Activated CD8-positive, alpha-beta memory T cell treated with anti-CD3 and anti-CD28 coated beads, Interleukin-2, amount 50 U/mL, for 1 hour (primary cell): ENCODE data around the gene MIR17HG.
"Not testable (repeated sequence)": the region's sequence is repeated elsewhere in the genome, so short reads cannot be mapped to it uniquely, and the experiment has no call there.

Experiments
- DNase-seq: peaks from one replicate; pipeline ENCODE4 v3.0.0-alpha.2; 2020; ENCODE audit errors: extremely low read depth

The MIR17HG gene

GRCh38 chr13:91347996-91348905 is 764 bp downstream of the MIR17HG start:
- peak; percentile 33 for DNase-seq

- DNase-seq: peak; percentile 49
These were observed 1.5 kb downstream of the MIR17HG start for GRCh38 chr13:91348906-91349435.

GRCh38 chr13:91349992-91350911 is 2.8 kb downstream of the MIR17HG start:
- DNase-seq: no peak

GRCh38 chr13:91351123-91351522 is 3.6 kb downstream of the MIR17HG start:
- DNase-seq: no peak

DNA sequence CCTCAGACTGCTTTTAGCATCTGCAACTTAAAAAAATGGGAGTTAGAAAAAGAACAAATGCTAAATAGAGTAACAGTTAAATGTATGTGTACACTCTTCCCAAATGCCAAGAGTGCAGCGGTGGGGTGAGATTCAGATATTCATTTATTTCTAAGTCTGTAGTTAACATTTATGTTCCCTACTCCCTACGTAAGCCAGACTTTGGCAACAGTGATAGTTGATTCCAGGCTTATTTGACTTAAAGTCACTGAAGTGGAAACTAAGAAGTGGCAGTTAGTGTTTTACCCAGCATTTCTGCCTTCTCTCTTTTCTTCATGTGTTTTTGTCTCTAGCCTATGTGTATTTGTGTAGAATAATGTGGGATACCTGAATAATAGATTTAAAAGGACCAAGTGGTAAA is 4.5 kb downstream of the MIR17HG start:
- DNase-seq: no peak

DNA sequence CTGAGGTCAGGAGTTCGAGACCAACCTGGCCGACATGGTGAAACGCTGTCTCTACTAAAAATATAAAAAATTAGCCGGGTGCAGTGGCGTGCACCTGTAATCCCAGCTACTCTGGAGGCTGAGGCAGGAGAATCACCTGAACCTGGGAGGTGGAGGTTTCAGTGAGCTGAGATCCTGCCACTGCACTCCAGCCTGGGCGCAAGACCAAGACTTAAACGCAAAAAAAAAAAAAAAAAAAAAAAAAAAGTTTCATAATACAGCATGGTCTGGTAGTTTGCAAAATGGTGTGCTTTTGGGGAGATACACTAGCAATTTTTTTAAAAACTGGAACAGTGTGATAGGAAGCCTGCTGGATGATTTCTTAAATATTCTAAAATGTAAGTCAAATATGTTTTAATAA is 5.4 kb downstream of the MIR17HG start:
- not testable (repeated sequence) for DNase-seq

- no peak for DNase-seq
These were observed 6.0 kb downstream of the MIR17HG start for GRCh38 chr13:91353494-91353893.

GRCh38 chr13:91355099-91355825 is 7.8 kb downstream of the MIR17HG start:
- no peak for DNase-seq

GRCh38 chr13:91355826-91356710 is 8.6 kb downstream of the MIR17HG start:
- DNase-seq: no peak

GRCh38 chr13:91356919-91357612 is 9.6 kb downstream of the MIR17HG start:
- no peak for DNase-seq

DNA sequence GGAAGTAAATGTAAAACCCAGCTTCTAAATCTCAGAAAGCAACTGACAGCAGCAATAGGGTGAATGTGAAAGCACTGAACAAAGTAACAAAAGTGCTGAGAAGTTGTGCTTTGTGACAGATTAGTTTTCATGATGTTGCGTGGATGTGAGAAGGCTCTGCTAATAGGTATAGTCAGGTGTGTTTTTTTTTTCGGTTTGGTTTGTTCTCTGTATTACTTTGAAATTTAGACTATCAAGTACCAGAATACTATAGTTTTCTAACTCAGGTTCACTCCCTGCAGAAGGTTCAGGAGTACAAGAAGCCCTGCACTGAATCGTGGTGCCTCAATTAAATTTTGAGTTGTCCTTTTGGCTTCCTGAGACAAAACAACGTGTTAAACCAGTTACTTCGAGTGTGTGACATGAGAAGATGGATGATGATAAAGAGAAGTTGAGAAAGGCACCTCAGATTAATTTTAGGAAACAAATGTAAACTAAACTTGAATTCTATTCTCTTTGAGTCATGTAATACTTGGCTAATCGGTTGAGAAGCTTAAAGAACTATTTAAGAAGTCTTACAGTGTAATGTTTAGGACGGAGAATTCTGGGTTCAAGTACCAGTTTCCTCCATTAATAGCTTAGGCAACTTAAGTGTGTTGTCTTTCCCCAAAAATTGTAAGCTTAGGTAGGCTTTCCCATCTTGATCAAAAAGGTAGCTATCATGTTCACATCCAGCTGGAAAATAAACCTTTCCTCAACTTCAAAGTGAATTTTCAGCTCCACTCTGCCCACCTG is 10.3 kb downstream of the MIR17HG start:
- no peak for DNase-seq

- no peak for DNase-seq
These were observed 10.9 kb downstream of the MIR17HG start for GRCh38 chr13:91358387-91358782.

GRCh38 chr13:91359111-91359510 is 11.6 kb downstream of the MIR17HG start:
- no peak for DNase-seq

DNA sequence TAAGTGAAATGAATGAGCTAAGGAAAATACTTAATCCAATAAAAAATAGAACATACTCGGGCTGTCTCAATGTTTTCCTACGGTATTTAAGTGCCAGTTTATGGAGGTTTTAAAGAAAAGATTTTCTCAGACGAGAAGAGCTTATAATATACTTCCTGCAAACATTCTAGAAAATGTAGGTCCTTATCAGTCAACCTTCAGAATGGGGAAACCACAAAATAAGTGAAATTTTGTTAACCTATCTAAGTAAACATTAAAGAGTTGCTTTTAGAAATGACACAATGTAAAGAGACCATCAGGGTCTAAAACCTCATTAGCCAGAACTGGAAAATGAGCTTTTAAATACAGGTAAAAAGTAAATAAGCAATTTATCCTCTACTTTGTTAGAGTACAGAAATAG is 12.1 kb downstream of the MIR17HG start:
- DNase-seq: no peak

DNA sequence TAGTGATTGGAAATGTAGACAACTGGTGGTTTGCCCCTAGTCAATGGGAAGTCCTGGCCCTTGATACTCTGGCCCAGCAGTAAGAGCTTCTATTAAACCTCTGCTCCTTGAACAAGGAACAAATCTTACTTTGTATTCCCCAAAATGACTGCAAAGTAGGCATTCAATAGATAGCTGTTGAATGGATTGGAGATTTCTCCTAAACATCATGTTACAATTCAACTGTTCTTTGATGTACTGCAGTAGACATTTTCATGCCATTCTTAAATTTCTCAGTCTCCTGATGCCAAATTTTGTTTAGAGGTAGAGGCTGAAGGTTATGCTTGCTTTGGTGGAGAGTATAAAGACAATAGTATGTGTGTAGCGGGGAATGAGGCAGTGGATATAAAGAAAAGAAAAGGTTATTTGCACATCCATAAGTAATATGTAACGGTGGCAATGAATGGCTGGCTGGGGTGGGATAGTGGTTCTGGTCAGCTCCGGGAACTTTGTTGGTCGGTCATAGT is 12.8 kb downstream of the MIR17HG start:
- DNase-seq: no peak

- DNase-seq: no peak
These were observed 14.3 kb downstream of the MIR17HG start for GRCh38 chr13:91361755-91362271.

GRCh38 chr13:91362908-91363307 is 15.4 kb downstream of the MIR17HG start:
- no peak for DNase-seq

GRCh38 chr13:91368101-91368500 is 20.6 kb downstream of the MIR17HG start:
- DNase-seq: no peak
